Keratinocyte (primary cell): Measurements from ENCODE around the gene WFS1. TPM values are rescaled to one million over a fixed set of nuclear protein-coding genes. Genes with fewer than 3 reads are reported as not detected.

Source experiments
- DNase-seq: peaks from one replicate; pipeline ENCODE4 v3.0.0-alpha.2; 2011; ENCODE audit warnings: low read depth, missing footprints, low spot score
- FAIRE-seq: peaks from 2 replicates; lab custom pipeline; 2011; peaks lifted over from hg19 to GRCh38; lab: Jason Lieb, UNC
- H2AFZ ChIP-seq: 2 replicates; pipeline ENCODE4 v1.6.0; 2012; ENCODE audit warnings: low read length, control low read depth, inconsistent platforms; ENCODE audit not compliant: control insufficient read depth
- H3K27ac ChIP-seq: 2 replicates; pipeline ENCODE4 v1.5.1; 2011; ENCODE audit warnings: low read length; ENCODE audit not compliant: control insufficient read depth, insufficient read depth
- H3K27me3 ChIP-seq: 3 replicates; pipeline ENCODE4 v1.6.0; 2011; ENCODE audit warnings: low read length; ENCODE audit not compliant: control insufficient read depth, insufficient read depth; ENCODE audit errors: extremely low read depth
- H3K36me3 ChIP-seq, 2 experiments: 2 replicates in 1 of 2; 3 replicates in 1 of 2; pipeline ENCODE4 v1.5.1; 2011; ENCODE audit warnings: low read length in 2 of 2, mild to moderate bottlenecking in 1 of 2; ENCODE audit not compliant: control insufficient read depth in 2 of 2, insufficient read depth in 2 of 2; ENCODE audit errors: extremely low read depth in 1 of 2
- H3K4me1 ChIP-seq: 3 replicates; pipeline ENCODE4 v1.5.1; 2011; ENCODE audit warnings: low read length; ENCODE audit not compliant: control insufficient read depth, insufficient read depth; ENCODE audit errors: extremely low read depth
- H3K4me2 ChIP-seq: 3 replicates; pipeline ENCODE4 v1.6.0; 2011; ENCODE audit warnings: low read depth, low read length; ENCODE audit not compliant: control insufficient read depth, insufficient read depth; ENCODE audit errors: extremely low read depth
- H3K4me3 ChIP-seq, 3 experiments: fragments of 200-600 bp in 1 of 3; sonication (generic) in 1 of 3; 2 replicates in 2 of 3; 3 replicates in 1 of 3; pipeline ENCODE4 v1.5.1; 2011 to 2016; ENCODE audit warnings: low read length in 3 of 3, mild to moderate bottlenecking in 3 of 3, control low read depth in 2 of 3, inconsistent platforms in 1 of 3, low read depth in 1 of 3, mixed read lengths in 1 of 3, mixed run types in 1 of 3, moderate library complexity in 1 of 3; ENCODE audit not compliant: control insufficient read depth in 2 of 3, insufficient read depth in 2 of 3; ENCODE audit errors: extremely low read depth in 1 of 3
- H3K79me2 ChIP-seq: 2 replicates; pipeline ENCODE4 v1.6.0; 2012; ENCODE audit warnings: low read length; ENCODE audit not compliant: control insufficient read depth, insufficient read depth
- H3K9ac ChIP-seq: 3 replicates; pipeline ENCODE4 v1.6.0; 2011; ENCODE audit warnings: low read length; ENCODE audit not compliant: control insufficient read depth, insufficient read depth; ENCODE audit errors: extremely low read depth
- H3K9me1 ChIP-seq: 3 replicates; pipeline ENCODE4 v1.6.0; 2011; ENCODE audit warnings: low read length; ENCODE audit not compliant: control insufficient read depth, insufficient read depth; ENCODE audit errors: extremely low read depth
- H3K9me3 ChIP-seq: 2 replicates; pipeline ENCODE4 v1.5.1; 2012; ENCODE audit warnings: low read depth, low read length; ENCODE audit not compliant: control insufficient read depth
- H4K20me1 ChIP-seq: 3 replicates; pipeline ENCODE4 v1.6.0; 2011; ENCODE audit warnings: low read length; ENCODE audit not compliant: control insufficient read depth, insufficient read depth; ENCODE audit errors: extremely low read depth
- CTCF ChIP-seq, 3 experiments: IDR thresholded peaks in 1 of 3; conservative IDR thresholded peaks in 1 of 3; optimal IDR thresholded peaks in 1 of 3; 2 replicates in 2 of 3; 3 replicates in 1 of 3; pipeline versions ENCODE3 to v1.5.1; 2011; ENCODE audit warnings: low read length in 3 of 3, mild to moderate bottlenecking in 3 of 3, moderate library complexity in 2 of 3, control low read depth in 1 of 3, inconsistent platforms in 1 of 3; ENCODE audit not compliant: insufficient read depth in 2 of 3; ENCODE audit errors: extremely low read depth in 1 of 3
- EZH2 ChIP-seq: IDR thresholded peaks from one replicate; pipeline ENCODE4 v1.6.1; 2012; ENCODE audit warnings: inconsistent platforms, mild to moderate bottlenecking, low read length, moderate library complexity
- dilution Hi-C: fragments of 300-500 bp; cut with MboI; formaldehyde crosslinking; loops from one replicate; pipeline ENCODE4 v1.7.0; 2020; ENCODE audit warnings: low sequenced_read_pairs; ENCODE audit not compliant: extremely low pct_ligation_motif_present
- polyA plus RNA-seq, 5 experiments: library from polyadenylated mRNA; depleted of rRNA in 3 of 5; stranded (reverse) in 3 of 5; stranded (forward) in 1 of 5; unstranded in 1 of 5; fragments of >200 nt; gene quantifications; 1 replicate in 1 of 5; 2 replicates in 3 of 5; 3 replicates in 1 of 5; pipeline versions ENCODE4 v1.2.1 to v1.2.3, GENCODE V29; 2011 to 2012; ENCODE audit warnings: missing spikeins in 2 of 5, low read depth in 1 of 5, low replicate concordance in 1 of 5

Gene WFS1
- polyA plus RNA-seq, 1 donor (not counting 4 experiments of a cell fraction or from before 2014, with no cell fraction given): 7.0 TPM

- no peaks in the 10 kb centered on the region for H3K79me2 ChIP-seq
- H3K27me3 ChIP-seq: no peaks in the 10 kb centered on the region
- no peak for DNase-seq
- H2AFZ ChIP-seq: no peak overlapping the region
- H3K4me3 ChIP-seq: no peak overlapping the region
- FAIRE-seq: no peak
- no peaks in the 10 kb centered on the region for H4K20me1 ChIP-seq
- TF ChIP-seq CTCF (optimal IDR thresholded peaks at IDR 0.05 in 1 of 3, IDR thresholded peaks at IDR 0.05 in 1 of 3, conservative IDR thresholded peaks at IDR 0.05 in 1 of 3; ENCODE audit: extremely low read depth in 1 of 3, insufficient read depth in 2 of 3, low read length in 3 of 3): no peak
- TF ChIP-seq EZH2: no peak
- no peaks in the 10 kb centered on the region for H3K9me3 ChIP-seq
- H3K36me3 ChIP-seq: peaks cover 0 to 10% of the 10 kb centered on the region in 2 experiments
- no peak overlapping the region for H3K4me2 ChIP-seq
- H3K9ac ChIP-seq: no peak overlapping the region
- H3K9me1 ChIP-seq: no peaks in the 10 kb centered on the region
- no peak overlapping the region for H3K27ac ChIP-seq
- dilution Hi-C loops: no loop called here
- H3K4me1 ChIP-seq: no peaks in the 10 kb centered on the region
Observed at GRCh38 chr4:6295495-6295894, 25.8 kb downstream of the WFS1 start.

- Histone ChIP-seq H3K4me1 (no peaks in the 10 kb centered on the region), H3K4me3 (no peak overlapping the region), H3K9me1 (no peaks in the 10 kb centered on the region), H3K79me2 (no peaks in the 10 kb centered on the region), H3K9ac (no peak overlapping the region), H3K27me3 (no peaks in the 10 kb centered on the region), H2AFZ (no peak overlapping the region), H4K20me1 (no peaks in the 10 kb centered on the region), H3K4me2 (no peak overlapping the region), H3K36me3 (peaks cover 0 to 10% of the 10 kb centered on the region in 2 experiments), H3K9me3 (no peaks in the 10 kb centered on the region), H3K27ac (no peak overlapping the region)
- dilution Hi-C loops: no loop called here
- TF ChIP-seq CTCF (optimal IDR thresholded peaks at IDR 0.05 in 1 of 3, IDR thresholded peaks at IDR 0.05 in 1 of 3, conservative IDR thresholded peaks at IDR 0.05 in 1 of 3; ENCODE audit: extremely low read depth in 1 of 3, insufficient read depth in 2 of 3, low read length in 3 of 3): no peak
- TF ChIP-seq EZH2: no peak
- FAIRE-seq: no peak
- DNase-seq: no peak
Observed at GRCh38 chr4:6296026-6296425, 26.4 kb downstream of the WFS1 start.
